GM19452 (cell line): ENCODE measurements around the gene PBX4.
A peak's percentile ranks its signal among the peaks of the same experiment; 100 is the strongest.
"Not testable (repeated sequence)": the region's sequence is repeated elsewhere in the genome, so short reads cannot be mapped to it uniquely, and the experiment has no call there.

Experiments
- ATAC-seq: cut with Tn5 transposase; IDR thresholded peaks from one replicate; pipeline ENCODE4 v1.9.1; 2021; ENCODE audit not compliant: unreplicated experiment

PBX4 gene, protein sequence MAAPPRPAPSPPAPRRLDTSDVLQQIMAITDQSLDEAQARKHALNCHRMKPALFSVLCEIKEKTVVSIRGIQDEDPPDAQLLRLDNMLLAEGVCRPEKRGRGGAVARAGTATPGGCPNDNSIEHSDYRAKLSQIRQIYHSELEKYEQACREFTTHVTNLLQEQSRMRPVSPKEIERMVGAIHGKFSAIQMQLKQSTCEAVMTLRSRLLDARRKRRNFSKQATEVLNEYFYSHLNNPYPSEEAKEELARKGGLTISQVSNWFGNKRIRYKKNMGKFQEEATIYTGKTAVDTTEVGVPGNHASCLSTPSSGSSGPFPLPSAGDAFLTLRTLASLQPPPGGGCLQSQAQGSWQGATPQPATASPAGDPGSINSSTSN

DNA sequence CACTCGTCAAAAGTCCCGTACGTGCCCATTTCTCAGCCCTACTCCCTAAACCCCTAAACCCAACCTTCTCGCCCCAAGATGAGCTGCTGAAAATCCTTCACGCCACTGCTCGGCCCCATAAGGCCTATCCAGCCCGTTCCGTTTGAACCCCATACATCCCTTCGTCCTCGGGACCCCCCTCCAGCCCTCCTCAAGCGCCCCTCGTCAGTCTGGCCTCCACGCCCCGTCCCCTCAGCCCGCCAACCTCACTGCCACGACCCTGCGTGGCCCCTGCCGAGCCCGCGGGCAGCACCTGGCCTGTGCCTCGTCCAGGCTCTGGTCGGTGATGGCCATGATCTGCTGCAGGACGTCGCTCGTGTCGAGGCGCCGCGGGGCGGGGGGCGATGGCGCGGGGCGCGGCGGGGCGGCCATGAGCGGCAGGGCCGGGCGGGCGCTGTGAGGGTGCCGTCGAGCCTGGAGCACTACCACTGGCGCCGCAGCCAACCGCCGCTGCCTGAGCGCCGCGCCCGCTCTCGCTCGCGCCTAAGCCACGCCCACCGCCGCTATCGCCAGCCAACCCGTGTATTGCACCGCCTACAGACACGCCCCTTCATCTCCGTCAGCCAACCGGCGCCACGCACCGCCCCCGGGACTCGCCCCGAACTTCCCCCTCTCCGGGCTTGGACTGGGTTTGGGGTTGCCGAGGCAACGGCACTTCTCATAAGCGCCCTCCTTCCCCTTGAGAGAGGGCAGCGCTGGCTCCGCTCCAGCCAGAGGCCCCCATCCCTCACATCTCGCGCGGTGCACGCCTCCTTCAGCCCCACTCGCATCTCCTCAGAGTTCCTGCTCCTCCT lies at the start of gene PBX4:
Gene PBX4 (minus strand): TSS at position 469 of the 833 bp plus-strand sequence. CDS start 58 bp downstream, at position 411.
- ATAC-seq, result peak; percentile 93

DNA sequence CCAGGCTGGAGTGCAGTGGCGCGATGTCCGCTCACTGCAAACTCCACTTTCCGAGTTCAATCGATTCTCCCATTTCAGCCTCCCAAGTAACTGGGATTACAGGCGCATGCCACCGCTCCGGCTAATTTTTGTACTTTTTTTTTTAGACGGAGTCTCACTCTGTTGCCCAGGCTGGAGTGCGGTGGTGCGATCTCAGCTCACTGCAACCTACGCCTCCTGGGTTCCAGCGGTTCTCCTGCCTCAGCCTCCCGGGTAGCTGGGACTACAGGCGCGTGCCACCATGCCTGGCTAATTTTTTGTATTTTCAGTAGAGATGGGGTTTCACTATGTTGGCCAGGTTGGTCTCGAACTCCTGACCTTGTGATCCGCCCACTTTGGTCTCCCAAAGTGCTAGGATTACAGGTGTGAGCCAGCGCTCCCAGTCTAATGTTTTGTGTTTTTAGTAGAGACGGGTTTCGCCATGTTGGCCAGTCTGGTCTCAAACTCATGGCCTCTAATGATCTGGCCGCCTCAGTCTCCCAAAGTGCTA lies 47.0 kb upstream of the PBX4 start:
- ATAC-seq, result not testable (repeated sequence)

DNA sequence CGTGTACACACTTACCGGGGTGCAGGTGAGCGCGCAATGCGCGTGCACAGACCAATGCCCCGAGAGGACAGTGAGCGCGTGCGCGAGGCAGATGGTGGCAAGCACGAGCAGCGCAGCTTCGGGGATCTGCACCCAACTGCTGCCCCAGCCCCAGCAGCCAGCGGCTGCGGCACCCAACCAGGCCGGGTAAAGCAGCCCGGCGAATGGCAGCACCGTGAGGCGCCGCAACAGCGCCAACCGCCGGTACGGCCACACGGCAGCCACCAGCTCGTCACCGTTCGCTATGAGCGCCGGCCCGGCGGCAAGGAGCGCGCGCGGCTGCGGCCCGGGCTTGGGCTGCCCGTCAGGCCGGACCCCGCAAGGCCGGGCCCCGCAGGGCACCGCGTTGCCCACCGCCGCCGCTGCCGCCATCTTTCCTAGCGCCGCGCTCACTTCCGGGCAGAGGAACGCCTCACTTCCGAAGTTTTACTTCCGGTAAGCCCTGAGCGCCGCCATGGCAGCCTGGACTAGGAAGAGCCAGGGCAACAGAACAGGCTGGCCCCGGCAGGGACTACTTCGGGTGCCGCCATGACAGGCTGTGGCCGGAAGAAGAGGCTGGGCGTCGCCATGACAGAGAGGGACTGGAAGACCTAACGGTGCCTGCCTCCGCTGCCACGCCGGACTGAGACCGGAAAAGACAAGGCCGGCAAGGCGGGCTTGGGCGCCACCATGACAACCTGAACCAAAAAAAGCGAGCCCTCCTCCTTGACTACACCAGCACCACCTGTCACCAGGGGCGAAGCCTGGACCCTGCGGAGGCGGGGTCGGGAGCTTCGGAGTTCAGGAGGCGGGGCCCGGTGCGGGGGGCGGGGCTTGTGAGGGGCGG lies 45.0 kb upstream of the PBX4 start, which contains the start of gene ATP13A1:
Gene ATP13A1 (minus strand): TSS at position 421 of the 865 bp plus-strand sequence. CDS start 10 bp downstream, at position 411.
- peak; percentile 57 for ATAC-seq

DNA sequence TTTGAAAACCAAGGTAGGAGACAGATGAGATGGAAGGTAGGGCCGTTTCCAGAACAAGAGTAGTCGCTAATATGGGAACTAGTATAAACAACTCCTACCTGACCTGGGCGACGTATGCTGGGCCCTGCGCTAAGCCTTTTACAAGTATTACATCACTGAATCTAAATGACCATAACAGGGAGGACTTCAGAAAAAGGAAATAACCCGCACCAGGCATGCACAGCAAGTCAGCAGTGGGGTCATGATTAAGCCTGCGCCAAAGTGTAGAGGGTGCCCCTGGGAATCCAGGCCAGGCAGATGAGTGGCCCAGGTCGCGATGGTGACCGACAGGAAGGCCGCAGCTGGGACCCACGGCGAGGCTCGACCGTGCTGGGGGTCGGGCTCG lies 44.4 kb upstream of the PBX4 start:
- ATAC-seq, result no peak

DNA sequence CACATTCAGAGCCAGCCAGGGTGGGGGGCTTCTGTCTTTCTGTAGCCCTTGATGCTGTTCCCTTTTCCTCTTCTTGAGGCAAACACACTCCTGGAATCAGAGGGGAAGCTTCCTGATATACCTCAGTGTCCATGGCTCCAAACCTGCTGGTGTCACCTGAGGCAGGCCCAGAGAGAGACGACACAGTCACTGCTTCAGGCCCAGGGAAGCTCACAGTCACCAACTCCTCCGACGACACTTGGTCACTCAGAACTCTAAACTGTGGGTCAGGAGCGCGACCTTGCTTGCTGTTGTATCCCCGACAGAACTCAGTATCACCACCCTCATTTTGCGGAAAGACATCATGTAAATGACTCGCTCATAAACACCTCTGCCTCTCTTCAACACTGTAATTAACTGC lies 43.9 kb upstream of the PBX4 start:
- no peak for ATAC-seq

DNA sequence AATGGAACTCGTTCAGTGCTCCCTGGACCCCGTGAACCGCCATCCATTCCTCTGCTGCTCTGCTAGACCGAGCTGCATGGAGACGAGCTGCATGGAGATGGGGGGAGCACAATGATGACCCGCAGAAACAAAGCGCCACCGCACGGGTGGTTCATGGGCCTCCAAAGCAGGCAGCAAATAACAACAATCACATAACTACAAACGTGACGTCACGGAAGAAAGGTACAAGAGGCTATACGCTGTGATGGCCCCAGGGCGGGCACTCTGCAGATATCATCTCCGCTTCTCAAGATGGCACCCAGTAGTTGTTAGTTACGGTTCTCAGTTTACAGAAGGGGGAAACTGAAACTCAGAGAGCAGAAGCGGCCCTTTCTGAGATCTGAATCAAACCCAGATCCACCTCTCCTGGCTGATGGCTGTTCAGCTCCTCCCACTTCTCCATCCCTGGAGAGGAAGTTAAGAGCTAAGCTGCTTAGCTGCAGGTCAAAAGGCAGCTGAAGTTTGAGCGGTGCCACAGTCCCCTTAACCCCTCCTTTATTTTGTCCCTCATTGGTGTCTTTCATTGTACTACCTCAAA lies 43.3 kb upstream of the PBX4 start:
- peak; percentile 44 for ATAC-seq

DNA sequence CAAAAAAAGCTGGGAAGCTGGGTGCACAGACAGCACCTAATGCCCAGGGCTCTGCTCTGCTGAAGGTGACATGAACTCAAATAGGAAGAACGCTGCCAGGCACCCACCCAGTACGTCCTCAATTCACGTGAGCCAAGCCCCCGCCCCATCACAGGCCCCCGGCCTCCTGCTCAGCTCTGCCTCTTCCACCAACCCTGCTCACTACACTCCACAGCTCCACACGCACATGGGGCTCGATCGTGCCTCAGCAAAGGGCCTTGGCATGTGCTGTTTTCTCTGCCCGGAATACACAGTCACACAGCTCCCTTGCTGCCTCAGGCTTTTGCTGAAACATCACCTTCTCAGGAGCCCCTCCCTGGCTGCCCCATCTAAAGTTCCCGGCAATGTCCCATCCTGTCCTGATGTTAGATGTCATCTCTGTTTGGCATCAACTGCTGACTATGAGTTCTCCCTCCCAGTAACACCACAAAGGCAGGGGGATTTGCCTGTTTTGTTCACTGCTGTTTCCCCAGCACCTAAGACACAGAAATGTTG lies 42.7 kb upstream of the PBX4 start:
- ATAC-seq, result no peak

DNA sequence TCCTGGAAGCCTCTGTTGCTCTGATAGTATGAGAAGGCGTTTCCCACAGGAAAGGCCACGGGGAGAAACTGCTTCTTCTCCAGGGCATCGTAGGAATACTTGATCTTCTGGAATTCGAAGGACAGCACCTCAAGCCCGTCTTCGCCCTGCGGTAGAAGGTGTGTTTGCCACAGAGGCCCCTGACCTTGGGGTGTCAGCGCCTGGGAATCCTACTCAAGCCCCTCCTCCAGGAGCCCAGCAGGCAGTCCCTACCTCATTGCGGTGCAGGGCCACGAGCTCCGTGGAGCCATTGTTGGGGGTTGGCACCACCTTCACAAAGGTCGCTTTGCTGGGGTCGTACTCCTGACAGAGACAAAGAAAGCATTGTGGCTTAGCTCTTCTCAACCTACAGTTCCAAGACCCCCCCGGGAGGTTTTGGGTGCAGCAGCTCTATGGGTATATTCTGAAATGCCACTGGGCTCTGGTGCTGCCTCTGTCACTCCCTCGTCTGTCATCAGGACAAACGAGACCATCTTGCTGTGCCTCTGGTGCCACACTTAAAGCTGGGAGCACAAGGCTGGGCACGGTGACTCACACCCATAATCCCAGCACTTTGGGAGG lies 41.3 kb upstream of the PBX4 start:
- ATAC-seq, result no peak

DNA sequence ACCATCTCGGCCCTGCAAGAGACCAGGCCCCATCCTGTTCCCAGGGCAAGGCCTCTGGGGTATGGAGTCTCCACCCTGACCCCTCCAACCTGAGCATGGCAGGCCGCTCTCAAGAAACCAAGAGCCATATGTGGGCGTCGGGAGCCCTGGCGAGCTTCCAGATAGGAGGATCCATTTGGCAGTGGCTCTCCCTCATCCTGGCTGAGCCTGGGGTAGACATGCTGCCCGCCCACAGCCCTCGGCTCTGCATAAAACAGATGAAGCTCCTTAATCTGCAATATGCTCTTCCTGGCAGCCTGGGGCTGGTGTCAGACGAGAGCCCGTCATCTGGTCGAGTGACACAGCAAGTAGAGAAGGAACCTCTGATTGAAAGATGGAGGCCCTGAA lies 38.9 kb upstream of the PBX4 start:
- no peak for ATAC-seq

DNA sequence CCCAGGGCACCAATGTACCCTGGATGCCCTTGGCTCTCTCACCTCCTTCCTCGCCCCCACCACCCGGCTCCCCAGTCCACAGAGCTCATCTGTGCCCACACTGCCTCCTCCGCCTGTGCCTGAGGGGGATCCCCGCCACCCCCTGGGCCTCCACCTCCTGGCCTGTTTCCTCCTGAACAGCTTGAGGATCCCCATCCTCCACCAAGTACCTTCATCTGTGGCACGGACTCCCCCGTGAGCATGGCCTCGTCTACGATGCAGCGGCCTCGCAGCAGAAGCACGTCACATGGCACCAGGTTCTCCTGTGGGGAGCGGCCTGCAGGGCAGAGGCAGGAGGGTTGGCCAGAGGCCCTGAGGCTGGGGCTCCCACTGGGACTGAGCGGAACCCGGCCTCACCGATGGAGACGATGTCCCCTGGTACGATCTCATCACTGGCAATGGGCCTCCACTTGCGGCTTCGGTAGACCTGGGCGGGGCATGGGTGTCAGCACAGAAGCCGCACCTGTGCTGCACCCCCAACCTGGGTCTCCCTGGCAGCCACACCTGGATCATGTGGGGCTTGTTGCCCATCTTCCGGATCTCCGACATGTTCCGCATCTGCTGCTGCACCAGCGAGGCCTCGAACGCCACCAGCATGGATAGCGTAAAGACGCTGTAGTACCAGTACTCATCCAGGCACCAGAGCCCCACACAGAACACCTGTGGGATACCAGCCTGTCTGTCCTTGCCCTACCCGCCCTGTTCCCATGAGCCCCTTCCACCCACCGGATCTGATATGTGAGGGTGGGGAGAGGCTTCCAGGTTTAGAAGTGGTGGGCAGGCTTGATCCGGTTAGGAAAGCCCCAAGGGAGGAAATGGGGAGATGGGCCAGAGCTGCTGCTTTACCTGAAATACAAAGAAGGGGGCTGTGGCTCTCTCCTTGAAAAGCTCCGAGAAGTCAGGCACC lies 38.2 kb upstream of the PBX4 start:
- ATAC-seq, result no peak

DNA sequence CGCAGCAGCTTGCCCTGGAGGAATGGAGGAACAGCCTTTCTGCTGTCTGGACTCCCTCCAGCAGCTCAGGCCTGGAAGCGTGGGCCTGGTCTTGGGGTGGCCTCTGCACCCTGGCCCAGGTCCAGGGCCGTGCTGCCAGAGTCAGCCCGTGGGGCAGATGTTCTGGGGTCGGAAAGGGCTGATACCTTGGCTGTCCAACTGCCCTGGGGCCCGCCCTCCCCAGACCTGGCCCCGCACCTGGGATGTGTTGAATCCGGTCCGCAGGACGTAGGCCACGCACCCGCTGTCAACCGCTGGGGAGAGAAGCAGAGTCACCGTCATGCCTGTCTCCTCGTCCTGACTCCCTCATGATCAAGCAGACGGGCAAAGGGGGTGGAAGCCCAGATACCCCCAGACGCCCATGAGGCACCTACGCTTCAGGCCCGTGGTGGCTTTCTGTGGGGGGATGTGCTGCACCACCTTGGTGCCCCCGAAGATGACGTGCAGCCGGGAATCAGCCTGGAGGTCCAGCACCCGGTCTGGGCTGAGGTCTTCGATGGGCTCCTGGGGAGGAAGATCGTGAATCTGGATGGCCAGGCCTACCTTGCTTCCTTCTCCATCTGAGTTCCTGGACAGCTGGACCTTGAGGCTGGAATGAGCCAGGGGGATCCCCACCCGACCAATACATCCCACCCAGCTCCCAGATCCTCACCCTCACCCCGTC lies 37.3 kb upstream of the PBX4 start:
- no peak for ATAC-seq

DNA sequence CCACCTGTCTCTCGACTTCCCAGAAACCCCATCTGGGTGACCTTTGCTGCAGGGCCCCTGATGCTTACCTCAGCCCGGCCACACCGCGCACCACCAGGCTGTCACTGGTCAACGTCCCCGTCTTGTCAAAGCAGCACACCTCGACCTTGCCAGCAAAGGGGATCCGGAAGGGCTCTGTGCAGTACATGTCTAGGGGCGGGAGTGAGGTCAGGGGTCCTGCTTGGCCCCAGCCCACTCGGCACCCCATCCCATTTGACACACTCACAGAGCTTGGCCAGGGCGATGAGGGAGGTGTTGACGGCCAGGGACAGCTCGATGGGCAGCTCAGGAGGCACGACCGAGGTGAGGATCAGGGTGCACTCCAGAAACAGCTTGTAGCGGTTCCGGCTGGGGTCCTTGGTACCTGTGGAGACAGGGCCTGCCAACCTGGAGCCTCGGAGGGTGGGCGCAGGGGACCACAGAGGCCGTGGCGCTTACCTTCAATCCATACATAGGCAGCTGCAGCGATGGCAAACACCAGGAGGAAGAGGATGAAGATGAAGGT lies 36.6 kb upstream of the PBX4 start:
- no peak for ATAC-seq

DNA sequence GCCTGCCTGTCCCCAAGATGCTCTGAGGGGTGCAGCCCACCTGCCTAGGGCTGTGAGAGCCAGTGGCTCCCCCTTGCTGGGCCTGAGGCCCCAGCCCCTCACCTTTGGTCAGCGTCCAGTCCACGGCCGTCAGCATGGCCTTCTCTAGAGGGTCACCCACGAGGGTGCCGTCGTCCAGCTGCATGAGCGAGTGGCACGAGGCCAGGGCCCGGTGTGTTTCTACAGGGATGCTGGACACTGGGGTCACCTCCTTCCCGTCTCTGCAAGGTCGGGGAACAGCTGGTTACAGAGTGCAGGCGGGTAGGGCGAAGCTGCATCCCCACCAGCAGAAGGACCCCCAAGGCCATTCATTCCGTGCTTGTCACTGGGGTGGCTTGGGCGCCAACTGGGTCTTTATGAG lies 36.0 kb upstream of the PBX4 start:
- ATAC-seq, result no peak

DNA sequence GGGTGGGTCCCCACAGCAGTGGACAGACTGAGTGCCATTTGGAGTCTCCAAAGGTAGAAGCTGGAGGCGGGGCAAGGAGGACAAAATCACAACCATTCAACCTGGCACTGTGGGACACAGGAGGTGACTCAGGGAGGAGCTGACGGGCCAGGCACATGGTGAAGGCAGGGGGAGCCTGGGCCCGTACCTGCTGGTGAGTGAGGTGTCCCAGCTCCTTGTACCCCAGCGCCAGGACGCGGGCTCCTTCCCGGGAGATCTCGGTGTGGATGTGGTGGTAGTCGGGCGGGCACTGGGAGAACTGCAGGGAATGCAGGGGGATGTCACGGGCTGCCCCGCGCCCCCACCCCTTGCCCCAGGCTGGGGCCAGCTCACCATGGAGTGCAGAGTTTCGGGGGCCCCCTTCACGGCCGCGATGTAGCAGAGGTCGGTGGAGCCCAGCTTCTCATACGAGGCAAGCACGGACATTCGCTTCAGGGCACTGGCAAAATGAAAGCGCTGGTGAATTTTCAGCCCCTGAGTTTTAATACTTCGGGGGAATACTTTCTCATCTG lies 35.2 kb upstream of the PBX4 start:
- no peak for ATAC-seq

DNA sequence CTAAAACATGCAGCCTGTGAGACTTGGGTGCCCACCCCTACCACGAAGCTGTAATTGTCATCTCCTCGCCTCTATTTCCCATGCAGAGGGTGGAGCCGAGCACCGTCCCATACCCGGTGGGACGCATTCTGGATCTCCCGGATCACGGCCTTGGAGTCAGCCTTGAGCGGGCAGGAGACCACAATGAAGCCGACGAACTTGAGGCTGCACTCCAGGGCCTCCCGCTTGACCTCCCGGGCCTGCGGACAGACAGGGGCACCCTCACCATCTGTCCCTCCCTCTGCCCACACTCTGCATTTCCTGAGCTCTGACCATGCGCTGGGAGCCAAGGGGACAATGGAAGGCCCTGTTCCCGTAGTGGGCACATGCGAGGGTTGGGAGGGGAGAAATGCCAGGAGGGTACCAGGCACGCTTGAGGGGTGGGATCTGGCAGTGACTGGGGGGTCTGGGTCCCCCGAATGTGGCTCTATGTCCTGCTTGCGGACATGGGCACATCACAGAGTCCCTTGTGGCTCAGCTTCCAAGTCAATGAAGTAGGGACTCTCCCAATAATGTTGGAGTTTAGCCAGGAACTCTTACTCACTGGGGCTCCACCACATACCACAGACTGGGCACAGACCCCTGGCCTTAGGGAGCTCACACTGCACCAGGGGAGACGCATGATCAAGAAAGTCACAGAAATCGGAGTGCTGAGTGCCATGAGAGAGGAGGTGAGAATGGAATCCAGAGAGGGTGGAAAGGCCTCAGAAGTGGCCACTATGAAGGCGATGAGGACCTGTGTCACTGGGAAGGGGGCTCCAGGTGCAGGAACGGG lies 34.2 kb upstream of the PBX4 start:
- no peak for ATAC-seq

DNA sequence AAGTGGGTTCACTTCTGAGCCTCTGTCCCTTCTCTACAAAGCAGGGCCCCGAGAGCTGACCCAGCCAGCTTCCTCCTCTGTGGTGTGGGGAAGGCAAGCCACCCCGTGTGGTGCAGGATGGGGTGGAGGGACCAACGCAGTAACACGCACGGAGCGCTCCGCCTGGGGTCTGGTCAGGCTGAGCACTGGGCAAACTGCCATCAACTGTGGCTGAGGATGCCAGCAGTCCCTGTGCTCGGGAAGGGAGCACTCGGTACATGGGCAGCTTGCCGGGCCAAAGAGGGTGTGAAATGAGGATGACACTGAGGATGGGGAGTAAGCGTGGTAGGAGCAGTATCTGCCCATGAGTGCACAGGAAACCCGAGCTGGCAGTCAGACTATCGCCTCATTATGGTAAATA lies 32.6 kb upstream of the PBX4 start:
- no peak for ATAC-seq

DNA sequence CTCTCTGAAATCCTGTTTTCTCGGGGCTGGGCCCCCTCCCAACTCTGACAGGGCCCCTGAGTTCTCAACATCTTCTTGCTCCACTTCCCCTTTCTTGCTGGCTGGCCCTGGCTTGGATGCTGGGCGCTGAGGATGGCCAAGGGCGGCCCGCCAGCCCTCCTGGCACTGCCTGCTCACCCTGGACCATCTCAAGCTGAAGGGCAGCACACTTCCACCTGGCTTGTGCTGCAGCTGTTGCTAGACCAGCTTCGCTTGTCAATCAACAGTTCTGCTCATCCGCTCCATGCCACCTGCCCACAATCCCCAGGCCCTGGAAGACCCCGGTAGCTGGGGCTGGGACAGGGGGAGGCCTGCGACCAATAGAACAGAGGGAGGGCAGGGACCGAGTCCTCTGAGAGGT lies 31.8 kb upstream of the PBX4 start:
- ATAC-seq, result no peak
